NCI-H460 (cell line): ENCODE results near the gene C3orf22. TPM values are rescaled to one million over a fixed set of nuclear protein-coding genes. Genes with fewer than 3 reads are reported as not detected.
A peak's percentile ranks its signal among the peaks of the same experiment; 100 is the strongest.

Experiments
- DNase-seq: peaks from one replicate; pipeline ENCODE4 v3.0.0-alpha.2; 2016; ENCODE audit warnings: low read depth; ENCODE audit errors: extremely low read depth
- total RNA-seq: library from RNA; depleted of rRNA; stranded (reverse); fragments of >200 nt; shearing (Covaris generic); gene quantifications from 2 replicates; pipeline ENCODE4 v1.2.3, GENCODE V29; 2014

The C3orf22 gene
- total RNA-seq, 1 experiment from 2014 or later, result not detected

DNA sequence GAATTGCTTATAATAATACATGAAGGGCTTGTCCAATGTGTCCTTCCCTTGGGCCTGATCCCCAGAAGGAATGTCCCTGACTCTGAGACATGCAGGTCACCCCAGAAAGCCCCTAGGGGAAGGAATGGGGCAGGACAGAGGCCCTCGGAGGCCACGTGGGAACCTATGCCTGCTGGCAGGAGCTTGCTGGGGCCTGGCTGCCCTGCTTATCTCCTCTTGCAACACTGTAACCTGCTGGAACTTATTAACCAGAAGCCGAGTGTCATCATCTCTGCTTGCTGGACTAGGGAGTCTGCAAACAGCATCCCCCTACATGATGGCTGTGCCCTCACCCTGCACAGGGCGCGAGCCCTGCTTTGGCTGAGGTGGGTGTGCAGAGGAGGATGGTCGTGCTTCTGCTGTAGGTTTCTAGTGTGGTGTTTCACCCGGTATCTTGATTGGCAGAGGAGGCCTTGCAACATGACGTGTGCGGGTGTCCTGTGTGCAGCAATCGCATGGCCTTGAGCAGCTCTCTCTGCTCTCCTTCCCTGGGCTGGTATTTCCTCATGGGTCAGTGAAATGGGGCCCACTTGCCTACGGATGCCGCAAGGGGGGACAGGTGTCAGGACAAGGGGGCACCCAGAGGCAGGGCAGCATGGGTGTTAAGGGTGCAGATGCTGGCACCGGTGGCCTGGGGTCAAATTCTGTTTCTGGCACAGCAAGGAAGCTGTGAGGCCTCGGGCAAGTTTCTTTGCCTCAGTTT is 29.8 kb downstream of the C3orf22 start:
- DNase-seq, result no peak

DNA sequence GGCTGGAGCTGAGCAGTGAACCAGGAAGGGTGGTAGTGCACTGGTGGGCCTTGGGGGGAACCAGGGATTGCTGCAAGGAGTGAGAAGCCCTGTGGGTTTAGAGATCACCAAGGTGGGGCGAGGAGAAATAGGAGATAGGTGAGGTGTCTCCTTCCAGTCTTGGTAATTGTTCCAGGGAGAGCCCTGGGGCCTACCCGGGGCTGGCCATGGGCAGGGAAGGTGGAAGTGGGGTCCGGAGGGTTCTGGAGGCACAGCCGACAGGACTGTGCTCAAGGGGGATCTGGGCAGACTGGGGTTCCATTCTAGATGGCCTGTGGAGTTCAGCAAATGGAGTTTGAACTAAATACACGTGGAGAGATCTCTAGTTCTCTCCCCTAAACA is 30.3 kb downstream of the C3orf22 start:
- no peak for DNase-seq

- DNase-seq, result no peak
These were observed 31.1 kb downstream of the C3orf22 start for GRCh38 chr3:126527455-126528211.

- DNase-seq, result no peak
These were observed 31.7 kb downstream of the C3orf22 start for GRCh38 chr3:126527006-126527405.

DNA sequence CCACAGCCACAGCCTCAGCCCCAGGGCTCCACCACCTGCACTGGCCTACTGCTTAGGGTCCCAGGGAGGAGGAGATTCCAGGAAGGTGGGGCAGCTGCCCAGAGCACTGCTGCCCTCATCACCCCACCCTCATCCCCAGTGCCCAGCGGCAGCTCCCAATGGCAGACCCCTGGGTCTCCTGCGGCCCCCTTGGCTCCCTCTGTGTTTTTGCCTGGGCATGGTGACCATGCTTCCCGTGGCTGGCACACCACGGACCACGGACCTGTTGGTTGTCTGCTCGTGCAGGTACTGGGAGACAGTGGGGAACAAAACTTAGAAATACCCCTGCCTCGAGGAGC is 32.1 kb downstream of the C3orf22 start:
- no peak for DNase-seq

- DNase-seq, result no peak
These were observed 32.7 kb downstream of the C3orf22 start for GRCh38 chr3:126525853-126526667.

- DNase-seq, result no peak
These were observed 33.5 kb downstream of the C3orf22 start for GRCh38 chr3:126525091-126525852.

DNA sequence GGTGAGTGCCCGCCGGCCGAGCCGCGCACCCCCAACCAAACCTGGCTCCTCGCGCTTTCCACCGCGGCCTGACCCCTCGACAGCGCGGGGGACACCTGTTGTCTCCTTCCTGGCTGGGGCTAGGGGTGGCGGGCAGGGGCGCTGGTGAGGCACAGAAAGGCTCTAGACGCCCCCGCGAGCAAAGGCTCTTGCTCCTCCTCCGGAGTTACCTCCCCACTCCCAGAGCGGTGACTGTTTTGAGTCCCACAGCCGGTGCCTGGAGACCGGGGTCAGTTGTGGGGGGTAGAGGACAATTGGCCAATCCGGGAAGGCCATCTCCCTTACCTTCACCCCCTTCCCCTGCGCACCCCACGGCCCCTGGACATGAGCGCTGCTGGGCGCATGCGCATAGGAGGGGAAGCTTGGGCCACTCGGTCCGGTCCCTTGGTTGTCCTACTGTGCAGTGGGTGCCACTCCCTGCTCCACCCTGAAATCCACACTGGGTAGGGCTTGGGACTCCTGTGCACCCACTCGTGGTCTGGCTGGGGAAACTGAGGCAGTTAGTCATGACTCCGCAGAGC is 34.2 kb downstream of the C3orf22 start:
- DNase-seq, result no peak

DNA sequence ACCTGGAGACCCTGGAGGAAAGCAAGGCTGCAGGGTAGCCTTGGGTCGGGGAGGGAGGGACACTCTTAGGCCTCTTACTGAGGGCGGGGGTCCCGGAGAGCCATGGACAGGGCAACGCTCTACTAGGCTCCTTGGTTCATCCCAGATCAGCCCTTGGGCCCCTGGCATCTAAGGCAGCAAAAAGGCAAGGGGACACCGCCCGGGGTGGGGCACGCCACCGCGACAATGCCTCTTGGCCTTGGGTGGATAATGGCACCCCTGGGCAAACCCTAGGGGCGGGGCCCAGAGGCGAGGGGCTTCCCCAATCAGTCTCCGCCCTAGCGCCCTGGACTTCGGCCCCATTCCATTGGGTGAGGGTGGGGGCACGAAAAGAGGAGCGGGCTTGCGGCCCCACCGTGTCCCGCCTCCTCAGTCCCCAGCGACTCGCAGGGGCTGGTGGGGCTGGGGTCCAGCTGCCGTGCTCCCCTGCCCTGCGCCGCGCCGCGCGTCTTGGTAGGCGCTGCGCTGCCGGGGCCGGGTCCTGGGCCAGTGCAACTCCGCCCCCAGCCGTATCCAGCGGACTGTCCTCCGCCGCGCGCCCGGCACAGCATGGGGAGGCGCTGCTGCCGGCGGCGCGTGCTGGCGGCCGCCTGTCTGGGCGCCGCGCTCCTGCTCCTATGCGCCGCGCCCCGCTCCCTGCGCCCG is 34.8 kb downstream of the C3orf22 start, which contains the start of gene CHST13:
TSS of gene CHST13 (plus strand) at position 411 of the 684 bp plus-strand sequence. CDS start at position 589, 178 bp downstream.
- DNase-seq, result peak; percentile 19

DNA sequence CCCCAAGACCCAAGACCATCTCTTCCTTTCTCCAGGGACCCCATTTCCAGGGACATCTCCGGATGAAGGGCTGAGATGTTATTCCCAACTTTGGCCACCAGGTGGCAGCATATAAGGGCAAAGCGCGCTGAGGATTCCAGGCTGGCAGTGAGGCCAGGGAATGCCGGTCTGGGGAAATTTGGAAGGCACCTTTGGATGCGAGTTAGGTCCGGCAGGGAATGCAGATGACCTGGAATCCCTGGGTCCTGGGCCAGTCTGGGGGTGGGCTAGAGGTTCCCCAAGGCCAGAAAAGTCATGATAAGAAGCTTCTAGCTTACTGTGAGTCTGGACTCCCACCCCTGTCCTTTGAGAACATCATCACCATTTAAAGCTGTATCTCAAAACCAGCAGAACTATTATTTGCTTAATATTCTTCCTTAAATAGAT is 36.4 kb downstream of the C3orf22 start:
- peak; percentile 38 for DNase-seq

- no peak for DNase-seq
These were observed 37.4 kb downstream of the C3orf22 start for GRCh38 chr3:126521122-126521891.

GRCh38 chr3:126519506-126520455 is 39.0 kb downstream of the C3orf22 start:
- DNase-seq, result no peak

DNA sequence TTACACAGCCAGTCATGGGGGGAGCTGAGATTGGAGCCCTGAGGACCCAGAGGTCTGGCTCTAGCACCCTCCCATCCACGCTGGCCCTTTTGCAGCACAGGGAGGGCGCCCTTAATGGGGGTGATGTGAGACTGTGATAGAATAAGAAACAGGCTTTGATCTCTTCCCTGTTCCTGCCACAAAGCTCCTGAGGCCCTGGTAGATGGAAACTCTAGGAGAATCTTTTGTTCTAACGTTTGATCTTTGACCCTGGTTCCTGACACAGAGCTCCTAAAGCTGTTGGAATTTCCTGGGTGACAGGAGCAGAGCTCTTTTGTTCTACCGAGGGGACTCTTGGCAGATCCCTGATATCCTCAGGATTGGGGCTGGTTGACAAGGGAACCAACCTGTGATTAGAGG is 40.0 kb downstream of the C3orf22 start:
- no peak for DNase-seq

DNA sequence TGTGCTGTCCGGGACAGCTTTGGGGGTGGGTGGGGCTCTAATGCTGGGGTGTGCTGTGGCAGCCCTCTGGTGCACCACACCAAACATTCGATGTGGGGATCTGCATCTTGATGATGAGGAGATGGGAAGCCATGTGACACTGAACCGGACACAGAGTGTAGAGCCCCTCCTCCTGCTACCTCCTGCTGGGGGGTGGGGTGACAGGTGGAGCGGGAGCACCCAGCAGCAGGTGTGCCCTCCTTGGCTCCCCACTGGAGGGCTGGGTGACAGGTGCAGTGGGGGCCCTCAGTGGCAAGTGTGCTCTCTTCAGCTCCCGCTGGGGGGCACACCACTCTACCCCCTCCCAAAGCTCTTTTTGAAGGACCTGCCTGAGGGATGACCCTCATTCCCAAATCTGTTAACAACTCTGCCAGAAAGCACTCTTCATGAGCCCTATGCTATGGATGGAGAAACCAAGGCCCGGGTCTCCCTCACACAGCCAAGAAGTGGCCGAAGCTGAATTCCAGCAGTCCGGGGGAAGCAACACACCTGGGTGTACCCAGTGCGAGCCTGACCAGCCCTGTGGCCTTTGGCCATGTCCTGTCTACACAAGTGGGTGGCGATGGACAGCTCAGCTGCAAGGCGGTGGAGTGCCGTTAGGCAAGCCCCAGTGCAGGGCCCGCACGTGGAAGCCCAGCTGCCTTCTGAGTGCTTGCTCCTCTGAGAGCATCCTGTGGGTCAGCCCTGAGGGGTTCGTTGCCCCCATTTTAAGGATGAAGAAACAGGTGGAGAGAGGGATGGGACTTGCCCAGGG is 40.5 kb downstream of the C3orf22 start:
- DNase-seq, result no peak

DNA sequence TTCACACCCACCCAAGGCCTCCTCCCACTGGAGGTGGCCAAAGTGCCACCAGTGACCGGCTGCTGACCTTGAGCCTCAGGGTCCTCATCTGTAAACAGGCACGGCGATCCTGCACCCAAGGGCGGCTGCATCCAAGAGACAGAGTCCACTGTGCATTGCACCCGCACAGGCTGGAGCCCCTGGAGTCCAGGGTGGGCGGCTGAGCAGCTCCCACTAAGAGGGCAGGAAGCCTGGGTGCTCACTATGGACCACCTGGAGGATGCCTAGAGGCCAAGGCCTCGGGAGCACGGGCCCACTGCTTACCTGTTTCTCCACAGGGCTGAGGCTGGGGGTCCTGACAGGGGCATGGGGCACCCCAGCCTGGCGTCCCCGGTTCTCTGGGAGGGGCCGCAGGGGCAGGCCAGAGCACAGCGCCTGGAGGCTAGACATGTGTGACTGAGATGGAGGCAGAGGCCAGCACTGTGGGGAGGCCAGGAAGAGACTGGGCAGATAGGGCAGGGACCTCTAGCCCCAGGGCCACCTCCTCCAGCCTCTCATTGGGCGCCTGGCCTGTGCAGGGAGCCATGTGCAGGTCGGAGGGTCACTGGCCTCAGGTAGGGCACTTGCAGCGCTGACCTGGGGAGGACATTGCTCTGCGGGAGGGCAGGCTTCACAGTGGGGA is 41.3 kb downstream of the C3orf22 start, which contains the start of gene UROC1:
TSS of gene UROC1 (minus strand) at position 483 of the 661 bp plus-strand sequence. CDS start at position 429, 54 bp downstream.
- DNase-seq, result no peak

- no peak for DNase-seq
These were observed 41.8 kb downstream of the C3orf22 start for GRCh38 chr3:126516936-126517290.
